ENCODE measurements around the gene GYPC.

GYPC gene

DNA sequence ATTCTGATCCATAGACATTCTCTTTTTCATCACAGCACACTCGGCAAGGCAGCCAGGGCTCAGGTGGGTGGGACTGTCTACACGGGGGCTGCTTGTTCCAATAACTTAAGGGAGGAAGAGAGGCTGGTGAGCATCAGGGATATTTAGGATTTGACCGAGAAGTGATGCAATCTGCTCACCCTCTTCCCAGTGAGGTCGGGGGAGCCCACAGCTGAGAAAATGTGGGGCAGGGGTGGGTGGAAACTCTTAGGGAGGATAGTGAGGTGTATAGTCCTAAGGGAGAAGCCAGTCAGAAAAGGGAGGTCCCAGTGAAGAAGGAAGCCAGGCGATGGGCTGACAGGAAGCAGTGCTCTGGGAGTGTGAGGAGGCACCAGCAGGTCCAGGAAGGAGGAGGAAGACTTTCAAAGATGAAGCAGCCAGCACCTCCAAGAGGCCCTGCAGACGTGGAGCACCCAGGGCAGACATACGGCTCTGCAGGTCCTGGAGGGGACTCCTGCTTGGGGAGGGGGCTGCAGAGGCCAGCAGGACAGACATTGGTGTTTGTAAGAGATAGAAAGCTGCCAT lies 76.8 kb downstream of the GYPC start:
- DNase-seq (ENCODE audit: low spot score) = no peak

- no peak for DNase-seq (ENCODE audit: low spot score)
Observed at GRCh38 chr2:126733795-126734194, 77.8 kb downstream of the GYPC start.

- no peak for DNase-seq (ENCODE audit: low spot score)
Observed at GRCh38 chr2:126736133-126736874, 80.3 kb downstream of the GYPC start.

DNA sequence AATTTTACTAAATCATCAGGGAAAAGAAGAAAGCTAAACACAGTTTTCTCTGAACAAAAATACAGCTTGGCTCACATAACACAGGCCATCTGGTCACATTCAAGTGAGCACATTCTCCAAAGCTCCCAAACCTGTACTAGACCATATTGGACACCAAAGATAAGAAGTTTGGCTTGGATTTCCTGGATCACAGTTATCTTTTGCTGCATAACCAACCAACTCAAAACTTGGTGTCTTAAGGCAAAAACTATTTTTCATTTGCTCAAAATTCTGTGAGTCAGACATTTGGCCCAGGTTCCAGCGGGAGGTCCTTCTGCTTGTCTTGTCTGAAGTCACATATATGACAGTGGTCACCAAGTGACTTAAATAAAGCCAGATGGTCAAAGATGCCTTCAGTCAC lies 83.2 kb downstream of the GYPC start:
- no peak for DNase-seq (ENCODE audit: low spot score)

GRCh38 chr2:126744640-126745039 lies 88.7 kb downstream of the GYPC start:
- DNase-seq (ENCODE audit: low spot score) = no peak
